Measurements from ENCODE around the gene GRIP2. TPM values are rescaled to one million over a fixed set of nuclear protein-coding genes. Genes with fewer than 3 reads are reported as not detected.

GRIP2 gene
- total RNA-seq, 1 donor from 2014 or later: not detected

GRCh38 chr3:14548321-14548729 lies 8.2 kb upstream of the GRIP2 start:
- no peak for DNase-seq (ENCODE audit: low read depth)
- peak; percentile 81 for TF ChIP-seq CTCF (conservative IDR thresholded peaks at IDR 0.05; ENCODE audit: low read depth, low read length)
- H3K4me3 ChIP-seq (ENCODE audit: low read depth, low read length): no peak overlapping the region

DNA sequence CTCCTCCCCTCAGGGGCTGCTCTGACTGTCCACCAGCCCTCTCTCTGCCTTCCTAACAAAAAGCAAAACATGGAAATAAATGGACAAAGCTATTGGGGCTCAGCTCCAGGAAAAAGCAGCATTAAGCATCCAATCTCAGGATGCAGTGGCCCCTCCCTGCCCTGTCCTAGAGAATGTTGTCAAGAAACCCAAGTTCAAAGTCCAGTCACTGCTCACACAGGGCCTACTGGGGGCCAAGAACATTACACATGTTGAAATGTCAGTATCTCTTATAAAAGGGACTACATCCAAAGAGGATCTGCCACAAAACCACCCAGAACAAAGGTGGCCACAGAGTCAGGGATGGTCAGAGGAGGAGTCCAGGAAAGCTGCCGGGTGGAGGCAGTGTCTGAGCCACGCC lies 7.6 kb upstream of the GRIP2 start:
- no peak for TF ChIP-seq CTCF (conservative IDR thresholded peaks at IDR 0.05; ENCODE audit: low read depth, low read length)
- no peak for DNase-seq (ENCODE audit: low read depth)
- H3K4me3 ChIP-seq (ENCODE audit: low read depth, low read length): no peak overlapping the region

DNA sequence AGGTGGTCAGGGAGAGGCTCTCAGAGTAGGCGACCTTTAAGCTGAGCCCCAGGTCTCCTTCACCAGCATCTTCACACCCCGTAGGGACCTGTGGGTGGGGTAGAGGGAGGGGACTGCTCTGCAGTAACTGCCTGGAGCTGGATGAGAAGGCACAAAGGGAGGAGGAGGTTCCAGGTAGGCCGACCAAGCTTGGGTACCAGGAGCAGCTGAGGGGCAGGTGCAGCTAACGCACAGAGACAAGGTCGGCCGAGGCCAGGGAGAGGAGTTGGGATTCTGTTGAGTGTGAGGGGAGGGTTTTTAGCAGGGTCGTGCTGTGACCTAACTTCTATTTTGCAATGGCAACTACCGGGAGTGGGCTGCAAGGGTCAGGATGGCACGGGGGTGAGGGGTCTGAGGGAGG lies 5.9 kb upstream of the GRIP2 start:
- H3K4me3 ChIP-seq (ENCODE audit: low read depth, low read length): no peak overlapping the region
- DNase-seq (ENCODE audit: low read depth): no peak
- TF ChIP-seq CTCF (conservative IDR thresholded peaks at IDR 0.05; ENCODE audit: low read depth, low read length): no peak

GRCh38 chr3:14545251-14545635 lies 5.1 kb upstream of the GRIP2 start:
- TF ChIP-seq CTCF (conservative IDR thresholded peaks at IDR 0.05; ENCODE audit: low read depth, low read length): no peak
- DNase-seq (ENCODE audit: low read depth): no peak
- H3K4me3 ChIP-seq (ENCODE audit: low read depth, low read length): no peak overlapping the region

GRCh38 chr3:14544282-14545250 lies 4.4 kb upstream of the GRIP2 start:
- H3K4me3 ChIP-seq (ENCODE audit: low read depth, low read length): no peak overlapping the region
- TF ChIP-seq CTCF (conservative IDR thresholded peaks at IDR 0.05; ENCODE audit: low read depth, low read length): no peak
- no peak for DNase-seq (ENCODE audit: low read depth)

DNA sequence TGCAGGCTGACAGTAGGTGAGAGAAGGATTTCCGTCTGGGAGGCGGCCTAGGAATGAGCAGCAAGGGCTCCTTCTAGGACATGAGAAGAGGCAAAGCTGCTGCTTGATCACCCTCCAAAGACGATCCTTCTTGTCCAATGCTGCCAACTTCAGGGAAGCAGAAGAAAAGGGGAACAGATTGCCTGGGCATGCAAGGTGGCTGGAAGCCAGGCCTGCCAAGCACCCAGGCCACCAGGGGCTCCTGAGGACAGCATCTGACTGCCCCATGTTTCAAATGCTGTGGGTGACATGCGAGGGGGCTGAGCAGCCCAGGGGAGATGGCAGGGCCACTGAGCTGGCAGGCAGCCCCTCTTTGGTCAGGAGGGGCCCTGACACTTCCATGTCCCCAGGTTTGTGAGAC lies 3.3 kb upstream of the GRIP2 start:
- DNase-seq (ENCODE audit: low read depth): no peak
- TF ChIP-seq CTCF (conservative IDR thresholded peaks at IDR 0.05; ENCODE audit: low read depth, low read length): no peak
- H3K4me3 ChIP-seq (ENCODE audit: low read depth, low read length): no peak overlapping the region

DNA sequence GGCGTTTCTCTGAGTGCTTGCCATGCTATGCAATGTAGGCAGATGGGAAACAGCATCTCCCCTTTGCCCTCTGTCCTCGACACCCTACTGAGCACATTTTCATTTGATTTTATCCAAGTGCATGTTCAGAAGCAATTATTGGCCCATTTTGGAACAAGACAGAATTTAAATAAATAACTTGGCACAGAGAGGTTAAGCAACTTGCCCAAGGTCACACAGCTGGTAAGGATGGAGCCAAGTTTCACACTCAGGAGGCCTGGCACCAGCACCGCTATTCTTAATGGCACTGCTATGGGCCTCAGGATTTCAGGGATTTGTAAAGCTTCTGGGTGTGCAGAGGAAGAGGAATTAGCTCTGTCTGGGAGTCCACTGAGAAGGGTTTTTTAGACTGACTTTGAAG lies 2.5 kb upstream of the GRIP2 start:
- no peak for DNase-seq (ENCODE audit: low read depth)
- no peak overlapping the region for H3K4me3 ChIP-seq (ENCODE audit: low read depth, low read length)
- TF ChIP-seq CTCF (conservative IDR thresholded peaks at IDR 0.05; ENCODE audit: low read depth, low read length): no peak

All from epithelial cell of proximal tubule (primary cell).